ENCODE results near the gene MYO1E. TPM values are rescaled to one million over a fixed set of nuclear protein-coding genes. Genes with fewer than 3 reads are reported as not detected.

MYO1E gene
- total RNA-seq, 1 experiment from 2014 or later: 68.8 TPM

DNA sequence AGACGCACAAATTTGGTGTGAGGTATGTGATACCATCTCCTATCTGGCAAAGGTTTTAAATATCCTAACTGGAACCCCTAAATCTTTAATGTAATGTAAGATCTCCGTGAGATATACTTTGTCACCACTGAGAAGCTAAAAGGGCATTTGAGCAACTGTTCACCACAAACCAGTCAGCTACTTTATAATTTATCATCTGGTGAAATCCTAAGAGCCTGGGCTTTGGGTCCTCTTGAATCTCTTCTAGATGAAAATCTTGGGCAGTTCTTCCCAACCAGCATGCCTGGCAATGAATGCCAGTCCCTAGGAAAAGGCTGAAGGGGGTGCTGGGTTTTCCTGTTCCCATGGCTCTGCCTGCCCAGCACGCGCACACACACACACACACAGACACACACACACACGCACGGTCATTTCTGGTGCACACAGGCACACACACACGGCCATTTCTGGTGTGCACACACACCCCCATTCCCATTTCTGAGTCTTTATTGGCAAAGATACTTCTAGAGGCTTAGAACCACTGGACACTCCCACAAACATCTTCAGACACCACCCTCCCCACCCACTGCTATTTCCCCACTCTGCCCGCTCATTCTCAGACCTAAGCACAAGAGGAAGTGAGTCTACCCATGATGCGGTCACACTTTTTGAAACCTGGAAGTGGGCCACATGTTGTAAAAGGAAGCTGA lies 72.6 kb downstream of the MYO1E start:
- no TSS peak for BruUV-seq (replicated peaks)
- no peak overlapping the region for H2AFZ ChIP-seq (ENCODE audit: low read length)
- peak overlapping the region; percentile 78 for H3K4me2 ChIP-seq (ENCODE audit: low read length)
- no peaks in the 10 kb centered on the region for H3K9me2 ChIP-seq (replicated peaks; ENCODE audit: low read length)
- peaks cover 75% of the 10 kb centered on the region for H3K4me1 ChIP-seq (ENCODE audit: insufficient read depth, low read length)
- H3F3A ChIP-seq (ENCODE audit: low read length, unreplicated experiment): peaks cover 13% of the 10 kb centered on the region
- H3K9me3 ChIP-seq (ENCODE audit: low read length): no peaks in the 10 kb centered on the region
- ChIA-PET CTCF (interaction anchor here (0.6 to 1.0 kb wide), 2 partner anchors 15 to 126 kb away, joined by 4 to 9 read pairs; no protein-coding TSS in a partner anchor), POLR2A (ENCODE audit: unreplicated experiment) (interaction anchor here (0.6 to 1.2 kb wide), 6 partner anchors 13 to 1055 kb away, joined by 3 to 12 read pairs (median 8); partner anchors contain the start of gene MYO1E)
- H3K27me3 ChIP-seq (ENCODE audit: low read length): no peaks in the 10 kb centered on the region
- H3K9ac ChIP-seq (ENCODE audit: low read length): peak overlapping the region; percentile 52
- H3K79me2 ChIP-seq (ENCODE audit: low read length): peaks cover 87% of the 10 kb centered on the region
- H3K36me3 ChIP-seq (ENCODE audit: low read depth, low read length): no peaks in the 10 kb centered on the region
- H4K20me1 ChIP-seq (ENCODE audit: low read length): no peaks in the 10 kb centered on the region
- H3K27ac ChIP-seq (ENCODE audit: low read length): peak overlapping the region; percentile 89
- ATAC-seq (peak; percentile 82), DNase-seq (peak; percentile 96)
- intact Hi-C loops (cut with micrococcal nuclease): loop anchor here (5.0 to 10.0 kb wide), 2 partner anchors 72 to 125 kb away; partner anchors contain the start of gene MYO1E
- H3K4me3 ChIP-seq (ENCODE audit: low read length): peak overlapping the region; percentile 41; the same call in 1 of the 2 replicates
- TF ChIP-seq EZH2 (IDR thresholded peaks at IDR 0.05; ENCODE audit: low read length, unreplicated experiment) (no peak), EZH2phosphoT487 (IDR thresholded peaks at IDR 0.05; ENCODE audit: borderline replicate concordance, low read length) (no peak)
- TF ChIP-seq, protein P1, sequence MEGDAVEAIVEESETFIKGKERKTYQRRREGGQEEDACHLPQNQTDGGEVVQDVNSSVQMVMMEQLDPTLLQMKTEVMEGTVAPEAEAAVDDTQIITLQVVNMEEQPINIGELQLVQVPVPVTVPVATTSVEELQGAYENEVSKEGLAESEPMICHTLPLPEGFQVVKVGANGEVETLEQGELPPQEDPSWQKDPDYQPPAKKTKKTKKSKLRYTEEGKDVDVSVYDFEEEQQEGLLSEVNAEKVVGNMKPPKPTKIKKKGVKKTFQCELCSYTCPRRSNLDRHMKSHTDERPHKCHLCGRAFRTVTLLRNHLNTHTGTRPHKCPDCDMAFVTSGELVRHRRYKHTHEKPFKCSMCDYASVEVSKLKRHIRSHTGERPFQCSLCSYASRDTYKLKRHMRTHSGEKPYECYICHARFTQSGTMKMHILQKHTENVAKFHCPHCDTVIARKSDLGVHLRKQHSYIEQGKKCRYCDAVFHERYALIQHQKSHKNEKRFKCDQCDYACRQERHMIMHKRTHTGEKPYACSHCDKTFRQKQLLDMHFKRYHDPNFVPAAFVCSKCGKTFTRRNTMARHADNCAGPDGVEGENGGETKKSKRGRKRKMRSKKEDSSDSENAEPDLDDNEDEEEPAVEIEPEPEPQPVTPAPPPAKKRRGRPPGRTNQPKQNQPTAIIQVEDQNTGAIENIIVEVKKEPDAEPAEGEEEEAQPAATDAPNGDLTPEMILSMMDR (conservative IDR thresholded peaks at IDR 0.05; ENCODE audit: low read depth, low read length): no peak

DNA sequence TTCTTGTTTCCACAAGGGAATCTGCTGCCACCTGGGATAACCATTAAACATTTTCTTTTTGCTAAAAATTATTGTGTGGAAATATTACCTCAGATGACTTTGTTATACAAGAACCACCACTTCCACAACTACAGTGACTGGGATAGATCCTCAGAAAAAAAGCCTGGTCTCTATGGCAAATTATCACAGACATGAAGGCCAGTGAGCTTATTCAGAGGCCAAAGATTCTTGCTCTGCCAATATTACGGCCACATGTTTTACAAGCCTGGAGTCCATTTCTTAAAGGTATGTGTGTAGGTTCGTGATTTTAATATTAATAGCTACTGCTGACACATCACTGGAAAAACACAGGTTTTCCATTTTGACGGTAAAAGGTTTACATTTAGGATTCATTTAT lies 73.8 kb downstream of the MYO1E start:
- H3K9me2 ChIP-seq (replicated peaks; ENCODE audit: low read length): no peaks in the 10 kb centered on the region
- H2AFZ ChIP-seq (ENCODE audit: low read length): no peak overlapping the region
- ChIA-PET POLR2A (ENCODE audit: unreplicated experiment) (no interaction called here), CTCF (no interaction called here)
- intact Hi-C loops (cut with micrococcal nuclease): no loop called here
- peak overlapping the region; percentile 21; the same call in 1 of the 2 replicates for H3K9ac ChIP-seq (ENCODE audit: low read length)
- peak overlapping the region; percentile 89 for H3K27ac ChIP-seq (ENCODE audit: low read length)
- peaks cover 8% of the 10 kb centered on the region for H3F3A ChIP-seq (ENCODE audit: low read length, unreplicated experiment)
- no peak for ATAC-seq
- TF ChIP-seq EZH2 (IDR thresholded peaks at IDR 0.05; ENCODE audit: low read length, unreplicated experiment): no peak
- no peak for TF ChIP-seq EZH2phosphoT487 (IDR thresholded peaks at IDR 0.05; ENCODE audit: borderline replicate concordance, low read length)
- TF ChIP-seq, protein P1 (conservative IDR thresholded peaks at IDR 0.05; ENCODE audit: low read depth, low read length): no peak
- H3K36me3 ChIP-seq (ENCODE audit: low read depth, low read length): no peaks in the 10 kb centered on the region
- BruUV-seq (replicated peaks): no TSS peak
- H3K4me1 ChIP-seq (ENCODE audit: insufficient read depth, low read length): peaks cover 75% of the 10 kb centered on the region
- H3K4me2 ChIP-seq (ENCODE audit: low read length): peak overlapping the region; percentile 51
- H4K20me1 ChIP-seq (ENCODE audit: low read length): no peaks in the 10 kb centered on the region
- peaks cover 85% of the 10 kb centered on the region for H3K79me2 ChIP-seq (ENCODE audit: low read length)
- H3K27me3 ChIP-seq (ENCODE audit: low read length): no peaks in the 10 kb centered on the region
- no peak for DNase-seq
- no peak overlapping the region for H3K4me3 ChIP-seq (ENCODE audit: low read length)
- no peaks in the 10 kb centered on the region for H3K9me3 ChIP-seq (ENCODE audit: low read length)
